Measurements from ENCODE around the gene KCNT2. TPM values are rescaled to one million over a fixed set of nuclear protein-coding genes. Genes with fewer than 3 reads are reported as not detected.

KCNT2 gene
- total RNA-seq, 1 donor from 2014 or later: 29.8 TPM

DNA sequence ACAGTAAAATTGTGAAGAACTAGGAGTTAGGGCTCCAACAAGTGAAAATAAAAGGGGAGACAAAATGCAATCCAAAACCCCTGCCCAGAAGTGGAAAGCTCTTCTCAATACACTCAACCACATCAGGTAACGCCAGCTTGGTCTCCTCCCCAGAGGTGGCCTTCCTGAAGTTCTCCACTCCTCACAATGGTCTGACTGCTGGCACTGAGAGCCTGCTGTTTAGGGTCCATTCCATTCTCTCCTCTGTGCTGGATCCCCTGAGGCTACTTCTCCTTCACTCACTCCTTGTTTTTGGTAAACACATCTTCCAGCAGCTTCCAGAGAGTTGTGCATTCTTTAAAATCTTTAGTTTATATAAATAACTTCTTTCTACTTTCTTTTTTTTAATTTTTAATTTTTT lies 189.5 kb downstream of the KCNT2 start:
- Histone ChIP-seq H3K4me1 (no peaks in the 10 kb centered on the region), H3K4me3 (no peak overlapping the region), H2AFZ (replicated peaks) (no peak overlapping the region), H3K4me2 (no peak overlapping the region), H3K27me3 (no peaks in the 10 kb centered on the region), H3K9me3 (ENCODE audit: low read depth) (no peaks in the 10 kb centered on the region), H3K27ac (no peak overlapping the region), H3K36me3 (peaks cover 4% of the 10 kb centered on the region), H3K79me2 (ENCODE audit: low read depth) (no peaks in the 10 kb centered on the region), H3K9ac (no peak overlapping the region), H3F3A (ENCODE audit: low read depth) (no peaks in the 10 kb centered on the region), H4K20me1 (ENCODE audit: low read depth) (no peaks in the 10 kb centered on the region)
- TF ChIP-seq EZH2phosphoT487 (IDR thresholded peaks at IDR 0.05) (no peak), EZH2 (IDR thresholded peaks at IDR 0.05) (no peak)
- TF ChIP-seq, protein P1, sequence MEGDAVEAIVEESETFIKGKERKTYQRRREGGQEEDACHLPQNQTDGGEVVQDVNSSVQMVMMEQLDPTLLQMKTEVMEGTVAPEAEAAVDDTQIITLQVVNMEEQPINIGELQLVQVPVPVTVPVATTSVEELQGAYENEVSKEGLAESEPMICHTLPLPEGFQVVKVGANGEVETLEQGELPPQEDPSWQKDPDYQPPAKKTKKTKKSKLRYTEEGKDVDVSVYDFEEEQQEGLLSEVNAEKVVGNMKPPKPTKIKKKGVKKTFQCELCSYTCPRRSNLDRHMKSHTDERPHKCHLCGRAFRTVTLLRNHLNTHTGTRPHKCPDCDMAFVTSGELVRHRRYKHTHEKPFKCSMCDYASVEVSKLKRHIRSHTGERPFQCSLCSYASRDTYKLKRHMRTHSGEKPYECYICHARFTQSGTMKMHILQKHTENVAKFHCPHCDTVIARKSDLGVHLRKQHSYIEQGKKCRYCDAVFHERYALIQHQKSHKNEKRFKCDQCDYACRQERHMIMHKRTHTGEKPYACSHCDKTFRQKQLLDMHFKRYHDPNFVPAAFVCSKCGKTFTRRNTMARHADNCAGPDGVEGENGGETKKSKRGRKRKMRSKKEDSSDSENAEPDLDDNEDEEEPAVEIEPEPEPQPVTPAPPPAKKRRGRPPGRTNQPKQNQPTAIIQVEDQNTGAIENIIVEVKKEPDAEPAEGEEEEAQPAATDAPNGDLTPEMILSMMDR (IDR thresholded peaks at IDR 0.05): no peak
- Mint-ChIP-seq H3K27ac (no peak overlapping the region), H3K4me1 (no peaks in the 10 kb centered on the region), H3K4me3 (no peak overlapping the region), H3K36me3 (peaks cover 7% of the 10 kb centered on the region), H3K27me3 (ENCODE audit: insufficient read depth, low read depth) (no peaks in the 10 kb centered on the region), H3K9me3 (no peaks in the 10 kb centered on the region)
- no peak for DNase-seq (ENCODE audit: low spot score)

- Histone ChIP-seq H3K27ac (no peak overlapping the region), H3K9ac (no peak overlapping the region), H3K27me3 (no peaks in the 10 kb centered on the region), H3K9me3 (ENCODE audit: low read depth) (no peaks in the 10 kb centered on the region), H2AFZ (replicated peaks) (no peak overlapping the region), H3K36me3 (no peaks in the 10 kb centered on the region), H3K4me1 (no peaks in the 10 kb centered on the region), H3F3A (ENCODE audit: low read depth) (no peaks in the 10 kb centered on the region), H4K20me1 (ENCODE audit: low read depth) (no peaks in the 10 kb centered on the region), H3K4me3 (no peak overlapping the region), H3K79me2 (ENCODE audit: low read depth) (no peaks in the 10 kb centered on the region), H3K4me2 (no peak overlapping the region)
- Mint-ChIP-seq H3K36me3 (peaks cover 8% of the 10 kb centered on the region), H3K4me1 (no peaks in the 10 kb centered on the region), H3K27me3 (ENCODE audit: insufficient read depth, low read depth) (no peaks in the 10 kb centered on the region), H3K4me3 (no peak overlapping the region), H3K27ac (no peak overlapping the region), H3K9me3 (no peaks in the 10 kb centered on the region)
- TF ChIP-seq, protein P1 (IDR thresholded peaks at IDR 0.05): no peak
- no peak for DNase-seq (ENCODE audit: low spot score)
These were observed 192.3 kb downstream of the KCNT2 start for GRCh38 chr1:196415978-196416377.

GRCh38 chr1:196412326-196412725 lies 195.9 kb downstream of the KCNT2 start:
- Histone ChIP-seq H3K9me3 (ENCODE audit: low read depth) (no peaks in the 10 kb centered on the region), H3K36me3 (no peaks in the 10 kb centered on the region), H3K9ac (no peak overlapping the region), H3K27ac (no peak overlapping the region), H3K4me1 (no peaks in the 10 kb centered on the region), H3K4me3 (no peak overlapping the region), H3K27me3 (no peaks in the 10 kb centered on the region), H3K4me2 (no peak overlapping the region), H4K20me1 (ENCODE audit: low read depth) (no peaks in the 10 kb centered on the region), H3K79me2 (ENCODE audit: low read depth) (no peaks in the 10 kb centered on the region), H3F3A (ENCODE audit: low read depth) (no peaks in the 10 kb centered on the region), H2AFZ (replicated peaks) (no peak overlapping the region)
- Mint-ChIP-seq H3K36me3 (peaks cover 2% of the 10 kb centered on the region), H3K4me1 (peaks cover 4% of the 10 kb centered on the region), H3K9me3 (no peaks in the 10 kb centered on the region), H3K27ac (no peak overlapping the region), H3K4me3 (no peak overlapping the region), H3K27me3 (ENCODE audit: insufficient read depth, low read depth) (no peaks in the 10 kb centered on the region)
- no peak for DNase-seq (ENCODE audit: low spot score)
- TF ChIP-seq EZH2 (IDR thresholded peaks at IDR 0.05): no peak
- no peak for TF ChIP-seq EZH2phosphoT487 (IDR thresholded peaks at IDR 0.05)
- TF ChIP-seq, protein P1 (IDR thresholded peaks at IDR 0.05): no peak

- H2AFZ ChIP-seq (replicated peaks): no peak overlapping the region
- no peak for TF ChIP-seq EZH2 (IDR thresholded peaks at IDR 0.05)
- TF ChIP-seq EZH2phosphoT487 (IDR thresholded peaks at IDR 0.05): no peak
- TF ChIP-seq, protein P1 (IDR thresholded peaks at IDR 0.05): no peak
- Mint-ChIP-seq H3K9me3 (no peaks in the 10 kb centered on the region), H3K27ac (no peak overlapping the region), H3K36me3 (peaks cover 2% of the 10 kb centered on the region), H3K27me3 (ENCODE audit: insufficient read depth, low read depth) (no peaks in the 10 kb centered on the region), H3K4me3 (no peak overlapping the region), H3K4me1 (peaks cover 4% of the 10 kb centered on the region)
- DNase-seq (ENCODE audit: low spot score): no peak
- no peaks in the 10 kb centered on the region for H3K4me1 ChIP-seq
- no peaks in the 10 kb centered on the region for H3K27me3 ChIP-seq
- no peak overlapping the region for H3K4me2 ChIP-seq
- H3K9ac ChIP-seq: no peak overlapping the region
- no peaks in the 10 kb centered on the region for H3F3A ChIP-seq (ENCODE audit: low read depth)
- H3K36me3 ChIP-seq: no peaks in the 10 kb centered on the region
- no peaks in the 10 kb centered on the region for H4K20me1 ChIP-seq (ENCODE audit: low read depth)
- no peak overlapping the region for H3K27ac ChIP-seq
- H3K4me3 ChIP-seq: no peak overlapping the region
- H3K9me3 ChIP-seq (ENCODE audit: low read depth): no peaks in the 10 kb centered on the region
- no peaks in the 10 kb centered on the region for H3K79me2 ChIP-seq (ENCODE audit: low read depth)
These were observed 197.5 kb downstream of the KCNT2 start for GRCh38 chr1:196410768-196411167.

Data from neural progenitor cell (in vitro differentiated cells).